ENCODE measurements around the gene SIDT1. TPM values are rescaled to one million over a fixed set of nuclear protein-coding genes. Genes with fewer than 3 reads are reported as not detected.

Gene SIDT1
- total RNA-seq, 1 experiment from 2014 or later: 0.22 TPM

GRCh38 chr3:113570158-113570557 lies 37.8 kb downstream of the SIDT1 start:
- H3K36me3 Mint-ChIP-seq: no peaks in the 10 kb centered on the region

More at GRCh38 chr3:113570158-113570557, 37.8 kb downstream of the SIDT1 start:
- CTCF ChIA-PET: no interaction called here
- DNase-seq (ENCODE audit: low spot score) (no peak), ATAC-seq (no peak)
- TF ChIP-seq ZNF138 (CRISPR knock-in tag; conservative IDR thresholded peaks at IDR 0.05) (no peak), SP1 (CRISPR knock-in tag; conservative IDR thresholded peaks at IDR 0.05) (no peak), STAT6 (CRISPR knock-in tag; conservative IDR thresholded peaks at IDR 0.05; ENCODE audit: low read depth) (no peak), AR (CRISPR knock-in tag; IDR thresholded peaks at IDR 0.05) (no peak), E2F1 (CRISPR knock-in tag; IDR thresholded peaks at IDR 0.05) (no peak), ATF6 (CRISPR knock-in tag; IDR thresholded peaks at IDR 0.05) (no peak), ZNF416 (CRISPR knock-in tag; IDR thresholded peaks at IDR 0.05) (no peak), ZNF121 (CRISPR knock-in tag; IDR thresholded peaks at IDR 0.05) (no peak), CREB1 (CRISPR knock-in tag; IDR thresholded peaks at IDR 0.05) (no peak), NFATC4 (CRISPR knock-in tag; IDR thresholded peaks at IDR 0.05) (no peak), ZNF281 (CRISPR knock-in tag; IDR thresholded peaks at IDR 0.05) (no peak), FOXK1 (CRISPR knock-in tag; IDR thresholded peaks at IDR 0.05) (no peak), NFE2L1 (CRISPR knock-in tag; IDR thresholded peaks at IDR 0.05) (no peak), E2F4 (CRISPR knock-in tag; IDR thresholded peaks at IDR 0.05; ENCODE audit: borderline replicate concordance, low read depth) (no peak), GABPB1 (CRISPR knock-in tag; IDR thresholded peaks at IDR 0.05) (no peak), FOXJ3 (CRISPR knock-in tag; IDR thresholded peaks at IDR 0.05; ENCODE audit: borderline replicate concordance) (no peak), ATF3 (CRISPR knock-in tag; conservative IDR thresholded peaks at IDR 0.05) (no peak), SOX15 (CRISPR knock-in tag; IDR thresholded peaks at IDR 0.05) (no peak), RORB (CRISPR knock-in tag; IDR thresholded peaks at IDR 0.05) (no peak)
- Mint-ChIP-seq H3K27ac (no peak overlapping the region), H3K4me3 (no peak overlapping the region), H3K27me3 (ENCODE audit: low read depth) (no peaks in the 10 kb centered on the region), H3K9me3 (no peaks in the 10 kb centered on the region), H3K4me1 (peaks cover 3% of the 10 kb centered on the region; the same call in 1 of the 2 replicates)
- POLR2A ChIA-PET: no interaction called here
